ENCODE results near the gene HTR3C.

Gene HTR3C

GRCh38 chr3:184039414-184039813 is 13.4 kb upstream of the HTR3C start:
- no peak for DNase-seq (ENCODE audit: low read depth)
- no peak overlapping the region for H3K4me3 ChIP-seq (ENCODE audit: low read depth, low read length)
- TF ChIP-seq, protein P1, sequence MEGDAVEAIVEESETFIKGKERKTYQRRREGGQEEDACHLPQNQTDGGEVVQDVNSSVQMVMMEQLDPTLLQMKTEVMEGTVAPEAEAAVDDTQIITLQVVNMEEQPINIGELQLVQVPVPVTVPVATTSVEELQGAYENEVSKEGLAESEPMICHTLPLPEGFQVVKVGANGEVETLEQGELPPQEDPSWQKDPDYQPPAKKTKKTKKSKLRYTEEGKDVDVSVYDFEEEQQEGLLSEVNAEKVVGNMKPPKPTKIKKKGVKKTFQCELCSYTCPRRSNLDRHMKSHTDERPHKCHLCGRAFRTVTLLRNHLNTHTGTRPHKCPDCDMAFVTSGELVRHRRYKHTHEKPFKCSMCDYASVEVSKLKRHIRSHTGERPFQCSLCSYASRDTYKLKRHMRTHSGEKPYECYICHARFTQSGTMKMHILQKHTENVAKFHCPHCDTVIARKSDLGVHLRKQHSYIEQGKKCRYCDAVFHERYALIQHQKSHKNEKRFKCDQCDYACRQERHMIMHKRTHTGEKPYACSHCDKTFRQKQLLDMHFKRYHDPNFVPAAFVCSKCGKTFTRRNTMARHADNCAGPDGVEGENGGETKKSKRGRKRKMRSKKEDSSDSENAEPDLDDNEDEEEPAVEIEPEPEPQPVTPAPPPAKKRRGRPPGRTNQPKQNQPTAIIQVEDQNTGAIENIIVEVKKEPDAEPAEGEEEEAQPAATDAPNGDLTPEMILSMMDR (IDR thresholded peaks at IDR 0.05; ENCODE audit: low read depth, low read length, missing control alignments), result no peak

GRCh38 chr3:184040010-184040409 is 12.8 kb upstream of the HTR3C start:
- TF ChIP-seq, protein P1 (IDR thresholded peaks at IDR 0.05; ENCODE audit: low read depth, low read length, missing control alignments), result peak; percentile 20
- no peak for DNase-seq (ENCODE audit: low read depth)
- H3K4me3 ChIP-seq (ENCODE audit: low read depth, low read length), result no peak overlapping the region

GRCh38 chr3:184042617-184043016 is 10.2 kb upstream of the HTR3C start:
- H3K4me3 ChIP-seq (ENCODE audit: low read depth, low read length), result no peak overlapping the region
- no peak for DNase-seq (ENCODE audit: low read depth)
- TF ChIP-seq, protein P1 (IDR thresholded peaks at IDR 0.05; ENCODE audit: low read depth, low read length, missing control alignments), result no peak

DNA sequence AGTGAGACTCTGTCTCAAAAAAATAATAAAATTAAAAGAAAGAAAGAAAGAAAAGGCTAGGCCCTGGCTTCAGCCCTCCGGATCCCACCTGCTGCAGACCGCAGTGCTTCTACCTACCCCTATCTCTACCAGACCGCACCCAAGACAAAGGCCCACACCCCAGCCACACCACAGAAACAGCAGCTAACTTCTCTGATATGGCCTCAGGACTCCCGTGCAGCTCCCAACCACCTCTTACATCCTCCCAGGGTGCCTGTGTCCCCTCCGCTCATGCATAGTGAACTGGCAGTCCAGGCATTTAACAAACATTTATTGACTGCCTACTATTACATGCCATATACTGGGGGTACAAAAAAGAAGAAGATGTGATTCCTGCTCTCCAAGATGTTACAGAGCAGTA is 6.9 kb upstream of the HTR3C start:
- H3K4me3 ChIP-seq (ENCODE audit: low read depth, low read length), result no peak overlapping the region
- no peak for DNase-seq (ENCODE audit: low read depth)
- TF ChIP-seq, protein P1 (IDR thresholded peaks at IDR 0.05; ENCODE audit: low read depth, low read length, missing control alignments), result no peak

GRCh38 chr3:184050217-184050847 is 2.5 kb upstream of the HTR3C start:
- no peak for DNase-seq (ENCODE audit: low read depth)
- no peak overlapping the region for H3K4me3 ChIP-seq (ENCODE audit: low read depth, low read length)

GRCh38 chr3:184058029-184058428 is 5.2 kb downstream of the HTR3C start:
- TF ChIP-seq, protein P1 (IDR thresholded peaks at IDR 0.05; ENCODE audit: low read depth, low read length, missing control alignments), result no peak
- H3K4me3 ChIP-seq (ENCODE audit: low read depth, low read length), result no peak overlapping the region
- DNase-seq (ENCODE audit: low read depth), result no peak

More at GRCh38 chr3:184050217-184050847, 2.5 kb upstream of the HTR3C start:
- TF ChIP-seq, protein P1 (IDR thresholded peaks at IDR 0.05; ENCODE audit: low read depth, low read length, missing control alignments), result no peak

- TF ChIP-seq, protein P1 (IDR thresholded peaks at IDR 0.05; ENCODE audit: low read depth, low read length, missing control alignments), result no peak
- no peak for DNase-seq (ENCODE audit: low read depth)
- H3K4me3 ChIP-seq (ENCODE audit: low read depth, low read length), result no peak overlapping the region
Observed at GRCh38 chr3:184059424-184059823, 6.6 kb downstream of the HTR3C start.
